Fibroblast of the aortic adventitia (primary cell): ENCODE measurements around the gene TMEM205. TPM values are rescaled to one million over a fixed set of nuclear protein-coding genes. Genes with fewer than 3 reads are reported as not detected.
A peak's percentile ranks its signal among the peaks of the same experiment; 100 is the strongest.
"Not testable (repeated sequence)": the region's sequence is repeated elsewhere in the genome, so short reads cannot be mapped to it uniquely, and the experiment has no call there.

ENCODE experiments used
- DNase-seq: peaks from one replicate; pipeline ENCODE4 v3.0.0-alpha.2; 2010; ENCODE audit warnings: low read depth
- H3K4me3 ChIP-seq: 2 replicates; pipeline ENCODE4 v1.5.1; 2011; ENCODE audit warnings: low read depth, mild to moderate bottlenecking, control low read depth, low read length, moderate library complexity
- total RNA-seq: library from RNA; depleted of rRNA; stranded (reverse); fragments of >200 nt; gene quantifications from 2 replicates; pipeline ENCODE4 v1.2.3, GENCODE V29; 2012; ENCODE audit warnings: low replicate concordance
- TF ChIP-seq, protein P1 (sequence below): IDR thresholded peaks from 2 replicates; pipeline ENCODE4 v1.5.1; 2011; ENCODE audit warnings: mild to moderate bottlenecking, low read length, control low read depth, inconsistent platforms; ENCODE audit not compliant: insufficient read depth

Gene TMEM205
- total RNA-seq, 1 donor = 79.6 TPM

- peak overlapping the region; percentile 58 for H3K4me3 ChIP-seq
- TF ChIP-seq, protein P1, sequence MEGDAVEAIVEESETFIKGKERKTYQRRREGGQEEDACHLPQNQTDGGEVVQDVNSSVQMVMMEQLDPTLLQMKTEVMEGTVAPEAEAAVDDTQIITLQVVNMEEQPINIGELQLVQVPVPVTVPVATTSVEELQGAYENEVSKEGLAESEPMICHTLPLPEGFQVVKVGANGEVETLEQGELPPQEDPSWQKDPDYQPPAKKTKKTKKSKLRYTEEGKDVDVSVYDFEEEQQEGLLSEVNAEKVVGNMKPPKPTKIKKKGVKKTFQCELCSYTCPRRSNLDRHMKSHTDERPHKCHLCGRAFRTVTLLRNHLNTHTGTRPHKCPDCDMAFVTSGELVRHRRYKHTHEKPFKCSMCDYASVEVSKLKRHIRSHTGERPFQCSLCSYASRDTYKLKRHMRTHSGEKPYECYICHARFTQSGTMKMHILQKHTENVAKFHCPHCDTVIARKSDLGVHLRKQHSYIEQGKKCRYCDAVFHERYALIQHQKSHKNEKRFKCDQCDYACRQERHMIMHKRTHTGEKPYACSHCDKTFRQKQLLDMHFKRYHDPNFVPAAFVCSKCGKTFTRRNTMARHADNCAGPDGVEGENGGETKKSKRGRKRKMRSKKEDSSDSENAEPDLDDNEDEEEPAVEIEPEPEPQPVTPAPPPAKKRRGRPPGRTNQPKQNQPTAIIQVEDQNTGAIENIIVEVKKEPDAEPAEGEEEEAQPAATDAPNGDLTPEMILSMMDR = peak; percentile 71
- DNase-seq = no peak
Observed at GRCh38 chr19:11382898-11383705, 37.0 kb upstream of the TMEM205 start.

DNA sequence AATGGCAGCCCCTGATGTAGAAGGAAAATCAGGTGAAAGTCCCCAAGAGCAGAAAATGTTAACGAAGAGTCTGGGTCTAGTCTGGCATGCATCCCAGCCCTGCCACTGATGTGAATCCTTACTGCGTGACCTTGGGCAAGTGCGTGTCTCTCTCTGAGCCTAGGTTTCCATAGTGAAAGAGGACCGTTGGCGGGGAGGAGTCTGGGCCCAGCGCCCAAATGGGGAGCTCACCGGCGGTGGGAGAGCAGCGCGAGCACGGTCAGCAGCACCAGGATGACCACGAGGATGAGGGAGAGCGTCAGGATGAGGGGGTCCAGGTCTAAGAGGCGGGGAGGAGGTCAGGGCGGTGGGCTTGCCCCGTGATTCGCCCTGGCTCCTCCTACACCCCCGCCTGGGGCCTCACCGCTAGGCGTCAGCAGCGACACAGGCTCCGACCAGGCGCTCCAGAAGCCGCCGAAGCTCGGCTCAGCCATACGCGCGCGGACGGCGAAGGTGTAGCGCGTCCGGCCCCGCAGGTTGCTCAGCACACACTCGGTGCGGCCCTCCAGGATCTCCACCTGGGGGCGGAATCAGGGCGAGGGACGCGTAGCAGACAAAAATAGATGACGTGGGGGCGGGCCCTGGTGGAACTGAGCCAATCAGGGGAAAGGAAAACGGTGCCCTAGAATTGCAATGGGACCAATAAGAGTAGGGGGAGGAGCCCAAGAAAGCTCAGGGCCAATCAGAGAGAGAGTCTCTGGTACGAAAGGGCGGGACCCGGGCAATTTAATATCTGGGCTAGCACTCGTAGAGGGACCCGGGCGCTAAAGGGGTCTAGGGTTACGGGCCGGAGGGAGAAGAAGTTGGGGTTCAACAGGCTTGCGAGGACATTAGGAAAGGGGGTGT is 34.8 kb upstream of the TMEM205 start:
- peak overlapping the region; percentile 79 for H3K4me3 ChIP-seq
- peak; percentile 93 for DNase-seq
- TF ChIP-seq, protein P1 = peak; percentile 78

DNA sequence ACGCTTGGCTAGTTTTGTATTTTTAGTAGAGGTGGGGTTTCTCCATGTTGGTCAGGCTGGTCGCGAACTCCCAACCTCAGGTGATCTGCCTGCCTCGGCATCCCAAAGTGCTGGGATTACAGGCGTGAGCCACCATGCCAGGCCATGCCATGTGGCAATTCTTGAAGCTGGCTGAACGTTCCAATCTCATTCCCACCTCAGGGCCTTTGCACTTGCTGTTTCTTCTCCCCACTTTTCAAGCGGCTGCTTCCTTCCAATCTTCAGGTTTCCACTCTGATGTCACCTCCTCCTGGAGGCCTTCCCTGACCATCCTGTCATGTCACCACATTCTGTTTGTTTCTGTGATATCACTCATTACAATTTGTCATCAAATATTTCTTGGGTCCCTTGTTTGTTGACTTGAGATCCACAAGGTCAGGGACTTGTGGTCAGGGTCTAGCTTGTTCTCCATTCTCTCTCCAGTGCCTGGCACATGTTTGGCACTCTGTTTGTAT is 33.8 kb upstream of the TMEM205 start:
- H3K4me3 ChIP-seq = no peak overlapping the region
- TF ChIP-seq, protein P1 = no peak
- no peak for DNase-seq

DNA sequence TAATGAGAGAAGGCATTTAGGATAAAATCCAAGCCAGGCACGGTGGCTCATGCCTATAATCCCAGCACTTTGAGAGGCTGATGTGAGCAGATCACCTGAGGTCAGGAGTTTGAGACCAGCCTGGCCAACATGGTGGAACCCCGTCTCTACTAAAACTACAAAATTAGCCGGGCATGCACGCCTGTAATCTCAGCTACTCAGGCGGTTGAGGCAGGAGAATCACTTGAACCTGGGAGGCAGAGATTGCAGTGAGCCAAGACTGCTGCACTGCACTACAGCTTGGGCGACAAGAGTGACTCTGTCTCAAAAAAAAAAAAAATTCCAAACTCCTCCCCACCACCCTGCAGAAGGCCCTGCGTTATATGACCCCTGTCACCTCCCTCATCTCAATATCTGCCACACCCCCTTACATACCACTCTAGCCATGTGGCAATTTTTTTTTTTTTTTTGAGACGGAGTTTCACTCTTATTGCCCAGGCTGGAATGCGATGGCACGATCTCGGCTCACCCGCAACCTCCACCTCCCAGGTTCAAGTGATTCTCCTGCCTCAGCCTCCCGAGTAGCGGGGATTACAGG is 33.3 kb upstream of the TMEM205 start:
- not testable (repeated sequence) for DNase-seq, H3K4me3 ChIP-seq

DNA sequence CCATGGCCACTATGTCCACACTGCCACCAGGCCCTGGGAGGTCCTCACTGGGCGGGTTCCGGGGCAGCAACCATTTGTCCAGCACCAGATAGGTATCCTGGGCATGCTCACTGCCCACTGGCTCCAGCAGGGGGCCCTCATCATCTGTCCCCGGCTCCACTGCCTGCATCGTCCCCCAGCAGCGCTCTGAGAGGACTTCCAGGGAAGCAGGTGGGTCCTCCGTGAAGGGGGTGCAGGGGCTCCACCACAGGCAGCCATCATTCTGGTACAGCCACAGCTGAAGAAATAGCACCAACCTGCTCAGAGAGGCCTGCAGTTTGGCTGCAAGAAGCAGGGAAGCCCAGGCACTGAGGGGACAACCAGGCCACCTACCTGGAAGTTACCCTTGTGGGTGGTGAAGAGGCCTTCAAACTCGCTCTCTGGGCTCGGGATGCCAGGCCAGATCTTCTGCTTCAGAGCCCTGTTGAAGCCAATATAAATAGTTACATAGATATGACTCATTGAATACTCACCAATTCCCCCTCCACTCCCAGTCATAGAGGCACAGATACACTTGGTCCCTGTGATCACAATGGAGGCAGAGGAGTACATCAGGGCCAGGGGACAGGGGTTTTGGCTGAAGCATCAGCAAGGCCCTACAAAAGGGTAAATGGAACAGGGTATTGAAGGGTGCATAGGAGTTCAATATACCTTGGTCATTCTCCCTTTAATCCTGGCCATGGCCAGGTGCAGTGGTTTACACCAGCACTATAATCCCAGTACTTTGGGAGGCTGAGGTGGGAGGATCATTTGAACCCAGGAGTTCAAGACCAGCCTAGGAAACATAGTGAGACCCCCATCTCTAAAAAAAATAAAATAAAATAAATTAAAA is 32.5 kb upstream of the TMEM205 start:
- H3K4me3 ChIP-seq = no peak overlapping the region
- DNase-seq = peak; percentile 79
- TF ChIP-seq, protein P1 = peak; percentile 53

DNA sequence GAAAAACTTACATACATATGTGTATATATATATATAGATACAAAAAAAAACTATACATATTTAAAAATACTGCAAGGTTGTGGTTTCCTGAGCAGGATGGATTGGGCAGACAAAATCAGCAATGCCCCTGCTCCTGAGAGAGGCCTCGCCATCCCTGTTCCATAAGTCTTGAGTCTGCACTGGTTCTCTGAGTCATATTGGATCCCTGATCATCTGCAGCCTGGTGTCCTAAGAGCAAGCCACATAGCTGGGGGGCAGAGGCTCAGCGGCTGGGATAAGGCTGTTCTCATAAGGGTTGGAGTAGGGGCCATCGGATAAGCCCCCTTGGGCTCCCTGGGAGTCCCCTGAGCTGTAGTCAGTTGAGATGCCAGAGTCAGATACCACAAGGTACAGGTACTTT is 31.7 kb upstream of the TMEM205 start:
- no peak overlapping the region for H3K4me3 ChIP-seq
- no peak for DNase-seq
- TF ChIP-seq, protein P1 = no peak
